Measurements from ENCODE around the gene ARHGAP27. TPM values are rescaled to one million over a fixed set of nuclear protein-coding genes. Genes with fewer than 3 reads are reported as not detected.

The ARHGAP27 gene
- polyA plus RNA-seq, 3 donors = 47.2 to 315 (median 55.0) TPM

GRCh38 chr17:45353043-45353442, 79.6 kb downstream of the ARHGAP27 start:
- intact Hi-C loops (cut with micrococcal nuclease) = loop anchor here in 1 of 2 donors (5.0 kb wide), 1 partner anchor 36 kb away; the partner anchor contains the start of gene MAP3K14
- Mint-ChIP-seq H3K27me3 (ENCODE audit: low read depth in 3 of 3) (peaks cover 5 to 8% (median 7%) of the 10 kb centered on the region in 3 donors), H3K27ac (peak overlapping the region in 4 of 7 donors; percentile 13 to 38 (median 28)), H3K9me3 (peaks cover 0 to 2% (median 0%) of the 10 kb centered on the region in 7 donors), H3K36me3 (no peaks in the 10 kb centered on the region), H3K4me3 (no peak overlapping the region), H3K4me1 (peaks cover 13% of the 10 kb centered on the region)
- no peaks in the 10 kb centered on the region for H3K36me3 ChIP-seq (replicated peaks in 1 of 2; ENCODE audit: control insufficient read depth in 1 of 2, insufficient read depth in 2 of 2, low read length in 2 of 2)
- H2AFZ ChIP-seq (ENCODE audit: insufficient read depth, low read depth, low read length, poor library complexity, severe bottlenecking) = no peak overlapping the region
- DNase-seq = peak; percentile 80 to 97 (median 85)
- H3K27me3 ChIP-seq (ENCODE audit: control insufficient read depth in 2 of 2, insufficient read depth in 2 of 2, low read length in 2 of 2) = no peaks in the 10 kb centered on the region
- TF ChIP-seq CTCF (IDR thresholded peaks at IDR 0.05) = no peak
- no peak overlapping the region for H3K27ac ChIP-seq (ENCODE audit: low read depth in 1 of 2, low read length in 2 of 2)
- H3K4me3 ChIP-seq (replicated peaks in 1 of 3; ENCODE audit: low read depth in 2 of 3, low read length in 3 of 3) = no peak overlapping the region
- H3K4me2 ChIP-seq (replicated peaks; ENCODE audit: extremely low read depth, low read length, poor library complexity, severe bottlenecking) = no peak overlapping the region
- 48% methylated on average over 2 of the region's 4 CpGs for WGBS (ENCODE audit: insufficient coverage)
- H3K9me3 ChIP-seq (replicated peaks in 1 of 2; ENCODE audit: control insufficient read depth in 1 of 2, insufficient read depth in 1 of 2, low read length in 2 of 2) = no peaks in the 10 kb centered on the region
- H3K79me2 ChIP-seq (ENCODE audit: insufficient read depth, low read length) = no peaks in the 10 kb centered on the region
- no peak overlapping the region for H3K9ac ChIP-seq (ENCODE audit: insufficient read depth, low read length, poor library complexity, severe bottlenecking)
- H4K20me1 ChIP-seq (ENCODE audit: insufficient read depth, low read length) = no peaks in the 10 kb centered on the region
- H3K4me1 ChIP-seq (ENCODE audit: control insufficient read depth in 1 of 2, insufficient read depth in 2 of 2, low read length in 2 of 2) = peaks cover 8 to 12% of the 10 kb centered on the region in 2 donors

- intact Hi-C loops (cut with micrococcal nuclease) = loop anchor here in 1 of 2 donors (5.0 kb wide), 1 partner anchor 35 kb away; the partner anchor contains the start of gene MAP3K14
Measured at GRCh38 chr17:45351831-45352230, 80.8 kb downstream of the ARHGAP27 start.

More at GRCh38 chr17:45351831-45352230, 80.8 kb downstream of the ARHGAP27 start:
- peaks cover 5 to 8% (median 7%) of the 10 kb centered on the region in 3 donors for H3K27me3 Mint-ChIP-seq (ENCODE audit: low read depth in 3 of 3)
- H3K27me3 ChIP-seq (ENCODE audit: control insufficient read depth in 2 of 2, insufficient read depth in 2 of 2, low read length in 2 of 2) = no peaks in the 10 kb centered on the region
- peaks cover 8 to 16% of the 10 kb centered on the region in 2 donors for H3K4me1 ChIP-seq (ENCODE audit: control insufficient read depth in 1 of 2, insufficient read depth in 2 of 2, low read length in 2 of 2)
- H3K9me3 ChIP-seq (replicated peaks in 1 of 2; ENCODE audit: control insufficient read depth in 1 of 2, insufficient read depth in 1 of 2, low read length in 2 of 2) = no peaks in the 10 kb centered on the region
- H3K4me3 Mint-ChIP-seq = no peak overlapping the region
- no peaks in the 10 kb centered on the region for H4K20me1 ChIP-seq (ENCODE audit: insufficient read depth, low read length)
- H3K4me3 ChIP-seq (replicated peaks in 1 of 3; ENCODE audit: low read depth in 2 of 3, low read length in 3 of 3) = no peak overlapping the region
- no peak overlapping the region for H3K9ac ChIP-seq (ENCODE audit: insufficient read depth, low read length, poor library complexity, severe bottlenecking)
- H3K27ac ChIP-seq (ENCODE audit: low read depth in 1 of 2, low read length in 2 of 2) = no peak overlapping the region
- H3K36me3 ChIP-seq (replicated peaks in 1 of 2; ENCODE audit: control insufficient read depth in 1 of 2, insufficient read depth in 2 of 2, low read length in 2 of 2) = no peaks in the 10 kb centered on the region
- H3K79me2 ChIP-seq (ENCODE audit: insufficient read depth, low read length) = no peaks in the 10 kb centered on the region
- H2AFZ ChIP-seq (ENCODE audit: insufficient read depth, low read depth, low read length, poor library complexity, severe bottlenecking) = no peak overlapping the region
- no peak for TF ChIP-seq CTCF (IDR thresholded peaks at IDR 0.05)
- WGBS (ENCODE audit: insufficient coverage) = no CpG with 5 or more reads among the region's 2 CpGs
- H3K4me1 Mint-ChIP-seq = peaks cover 17% of the 10 kb centered on the region
- peaks cover 0 to 2% (median 0%) of the 10 kb centered on the region in 7 donors for H3K9me3 Mint-ChIP-seq
- H3K27ac Mint-ChIP-seq = no peak overlapping the region
- no peak for DNase-seq
- H3K36me3 Mint-ChIP-seq = no peaks in the 10 kb centered on the region
- no peak overlapping the region for H3K4me2 ChIP-seq (replicated peaks; ENCODE audit: extremely low read depth, low read length, poor library complexity, severe bottlenecking)
